ENCODE data around the gene XAGE1B.
"Not testable (repeated sequence)": the region's sequence is repeated elsewhere in the genome, so short reads cannot be mapped to it uniquely, and the experiment has no call there.

The XAGE1B gene

DNA sequence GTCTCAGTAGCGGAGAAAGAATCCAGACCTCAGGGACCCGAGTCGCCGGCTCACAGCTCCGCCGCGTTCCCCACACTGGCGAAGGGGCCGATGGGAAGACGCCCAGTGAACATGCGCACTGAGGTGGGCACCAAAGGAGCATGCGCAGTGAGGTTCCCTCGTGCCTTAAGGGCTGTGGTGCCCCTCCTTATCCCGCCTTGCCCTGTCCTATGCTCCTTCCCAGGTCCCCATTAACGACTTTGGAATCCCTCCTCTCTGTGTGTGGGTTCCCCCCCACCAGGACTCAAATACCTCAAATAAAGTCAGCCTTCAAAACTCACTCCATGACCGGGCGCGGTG is at the start of gene XAGE1B:
Gene XAGE1B (minus strand): TSS at position 77 of the 339 bp plus-strand sequence. CDS start 1,536 bp downstream, outside the sequence.
- DNase-seq, result not testable (repeated sequence)

DNA sequence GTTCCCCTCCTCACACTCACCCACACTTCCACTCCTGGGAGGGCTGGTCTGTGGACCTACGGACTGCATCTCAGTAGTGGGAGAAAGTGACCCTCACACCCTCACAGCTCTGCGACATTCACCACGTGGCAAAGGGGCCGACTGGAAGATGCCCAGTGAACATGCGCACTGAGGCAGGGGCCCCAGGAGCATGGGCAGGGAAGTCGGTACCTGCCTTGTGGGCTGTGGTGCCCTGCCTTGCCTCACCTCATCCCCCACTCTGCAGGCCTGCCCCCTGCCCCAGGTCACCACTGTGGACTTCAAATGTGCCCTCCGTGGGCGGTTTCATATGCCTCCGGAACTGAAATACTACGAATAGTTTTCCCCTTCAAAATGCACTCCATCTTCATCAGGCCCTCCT is 46.2 kb upstream of the XAGE1B start:
- no peak for DNase-seq

DNA sequence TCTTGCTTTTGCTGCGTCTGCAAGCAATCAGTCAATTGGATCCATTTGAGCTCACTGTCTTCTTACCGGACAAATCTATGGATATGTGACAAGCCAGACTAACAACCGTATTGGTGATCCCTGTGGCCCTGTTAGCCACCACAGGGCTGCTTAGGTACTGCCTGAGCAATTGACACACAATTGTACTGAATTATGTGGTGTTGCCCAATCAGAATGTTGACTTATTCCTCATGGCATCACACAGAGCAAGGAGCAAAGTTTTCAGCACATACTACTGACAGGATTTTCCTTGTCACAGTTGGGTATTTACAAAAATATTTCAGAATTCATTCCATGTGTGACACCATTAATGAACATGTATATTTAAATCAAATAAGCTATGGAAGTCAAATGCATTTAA is 41.3 kb upstream of the XAGE1B start:
- DNase-seq, result no peak

GRCh38 chrX:52556741-52557140 is 39.9 kb upstream of the XAGE1B start:
- no peak for DNase-seq

- no peak for DNase-seq
Measured at GRCh38 chrX:52553995-52554642, 37.3 kb upstream of the XAGE1B start.

DNA sequence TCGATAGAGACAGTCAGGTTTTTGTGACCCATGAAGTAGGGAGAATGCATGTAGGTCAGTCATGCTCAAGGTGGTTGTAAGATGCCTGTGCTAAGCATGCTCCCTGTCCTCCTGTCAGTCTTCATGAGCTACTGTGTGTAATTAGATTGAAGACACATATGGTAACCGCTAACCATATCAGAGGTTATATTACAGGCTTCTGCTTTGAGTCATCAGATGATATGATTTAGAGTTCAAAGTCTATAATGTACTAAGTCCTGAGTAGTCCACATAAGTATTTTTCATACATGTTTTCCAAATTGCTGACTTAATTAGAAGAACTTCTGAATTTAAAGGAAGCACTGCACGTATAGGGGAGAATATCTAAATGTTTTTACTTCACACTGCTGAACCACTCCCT is 31.9 kb upstream of the XAGE1B start:
- DNase-seq, result not testable (repeated sequence)

- DNase-seq, result no peak
Measured at GRCh38 chrX:52544147-52544840, 27.4 kb upstream of the XAGE1B start.

- no peak for DNase-seq
Measured at GRCh38 chrX:52542311-52542710, 25.4 kb upstream of the XAGE1B start.

DNA sequence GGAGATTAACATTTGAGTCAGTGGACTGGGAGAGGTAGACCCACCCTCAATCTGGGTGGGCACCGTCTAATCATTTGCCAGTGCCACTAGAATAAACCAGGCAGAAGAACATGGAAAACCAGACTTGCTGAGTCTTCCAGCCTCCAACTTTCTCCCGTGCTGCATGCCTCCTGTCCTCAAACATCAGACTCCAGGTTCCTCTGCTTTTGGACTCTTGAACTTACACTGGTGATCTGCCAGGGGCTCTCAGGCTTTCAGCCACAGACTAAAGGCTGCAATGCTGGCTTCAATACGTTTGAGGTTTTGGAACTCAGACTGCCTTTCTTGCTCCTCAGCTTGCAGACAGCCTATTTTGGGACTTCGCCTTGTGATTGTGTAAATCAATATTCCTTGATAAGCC is 24.2 kb upstream of the XAGE1B start:
- DNase-seq, result not testable (repeated sequence)

DNA sequence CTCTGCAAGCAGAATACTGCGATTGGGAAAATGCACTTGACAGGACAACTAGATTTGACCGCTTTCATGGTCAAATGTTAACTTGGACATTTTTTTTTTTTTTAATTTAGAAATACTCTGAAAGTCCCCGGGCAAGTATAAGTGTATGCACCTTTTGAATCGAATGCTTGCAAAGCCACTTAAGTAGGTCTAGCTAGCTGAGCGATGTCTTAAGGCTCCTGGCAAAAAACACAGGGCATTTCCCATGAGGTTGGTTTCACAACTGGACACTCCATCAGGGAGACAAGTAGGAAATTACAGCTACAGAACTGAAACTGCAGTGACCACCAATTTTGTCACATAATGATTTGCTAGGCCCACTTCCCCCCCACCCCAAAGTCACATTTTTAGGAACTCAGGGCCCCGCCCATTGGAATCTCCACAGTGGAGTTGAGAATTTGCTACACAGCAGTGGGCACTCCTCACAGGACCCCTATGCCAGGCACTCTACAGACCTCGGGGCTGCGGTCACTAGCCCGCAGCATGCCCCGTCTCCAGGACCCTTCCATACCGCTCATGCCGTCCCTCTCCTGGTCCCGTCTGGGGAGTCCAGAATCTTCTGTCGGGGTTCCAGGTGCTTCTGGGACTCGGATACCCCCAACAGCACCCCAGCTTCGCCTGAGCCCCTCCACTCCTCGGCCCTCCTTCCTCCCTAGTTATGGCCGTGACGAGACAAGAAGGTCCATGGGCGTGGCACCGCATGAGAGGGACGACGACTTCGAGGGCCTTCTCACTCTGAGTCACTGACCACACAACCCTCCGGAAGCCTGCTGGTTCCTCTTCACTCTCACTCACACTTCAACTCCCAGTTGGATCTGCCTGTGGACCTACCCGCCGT is 515 bp downstream of the XAGE1B start:
- not testable (repeated sequence) for DNase-seq

- not testable (repeated sequence) for DNase-seq
Measured at GRCh38 chrX:52511126-52511525, 5.7 kb downstream of the XAGE1B start.

- no peak for DNase-seq
Measured at GRCh38 chrX:52509916-52510315, 6.9 kb downstream of the XAGE1B start.

- DNase-seq, result no peak
Measured at GRCh38 chrX:52507331-52507730, 9.5 kb downstream of the XAGE1B start.

GRCh38 chrX:52504551-52504950 is 12.3 kb downstream of the XAGE1B start:
- no peak for DNase-seq

DNA sequence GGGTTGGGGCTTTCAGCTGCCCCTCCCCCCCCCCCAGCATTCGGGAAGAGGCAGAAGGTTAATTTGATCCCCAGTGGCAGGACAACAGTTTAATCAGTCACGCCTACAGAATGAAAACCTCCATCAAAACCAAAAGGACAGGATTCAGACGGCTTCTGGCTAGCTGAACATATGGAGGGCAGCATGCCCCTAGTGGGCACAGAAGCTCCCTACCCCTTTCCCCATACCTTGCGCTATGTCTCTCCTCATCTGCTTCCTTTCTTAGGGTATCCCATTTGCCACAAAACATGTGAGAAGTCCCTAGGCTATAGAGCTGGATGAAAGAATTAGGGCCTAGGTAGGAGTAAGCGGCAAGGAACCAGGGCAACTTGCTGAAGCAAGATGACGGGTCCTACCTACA is 15.5 kb downstream of the XAGE1B start:
- DNase-seq, result not testable (repeated sequence)

GRCh38 chrX:52496419-52496772 is 20.5 kb downstream of the XAGE1B start:
- DNase-seq, result not testable (repeated sequence)

DNA sequence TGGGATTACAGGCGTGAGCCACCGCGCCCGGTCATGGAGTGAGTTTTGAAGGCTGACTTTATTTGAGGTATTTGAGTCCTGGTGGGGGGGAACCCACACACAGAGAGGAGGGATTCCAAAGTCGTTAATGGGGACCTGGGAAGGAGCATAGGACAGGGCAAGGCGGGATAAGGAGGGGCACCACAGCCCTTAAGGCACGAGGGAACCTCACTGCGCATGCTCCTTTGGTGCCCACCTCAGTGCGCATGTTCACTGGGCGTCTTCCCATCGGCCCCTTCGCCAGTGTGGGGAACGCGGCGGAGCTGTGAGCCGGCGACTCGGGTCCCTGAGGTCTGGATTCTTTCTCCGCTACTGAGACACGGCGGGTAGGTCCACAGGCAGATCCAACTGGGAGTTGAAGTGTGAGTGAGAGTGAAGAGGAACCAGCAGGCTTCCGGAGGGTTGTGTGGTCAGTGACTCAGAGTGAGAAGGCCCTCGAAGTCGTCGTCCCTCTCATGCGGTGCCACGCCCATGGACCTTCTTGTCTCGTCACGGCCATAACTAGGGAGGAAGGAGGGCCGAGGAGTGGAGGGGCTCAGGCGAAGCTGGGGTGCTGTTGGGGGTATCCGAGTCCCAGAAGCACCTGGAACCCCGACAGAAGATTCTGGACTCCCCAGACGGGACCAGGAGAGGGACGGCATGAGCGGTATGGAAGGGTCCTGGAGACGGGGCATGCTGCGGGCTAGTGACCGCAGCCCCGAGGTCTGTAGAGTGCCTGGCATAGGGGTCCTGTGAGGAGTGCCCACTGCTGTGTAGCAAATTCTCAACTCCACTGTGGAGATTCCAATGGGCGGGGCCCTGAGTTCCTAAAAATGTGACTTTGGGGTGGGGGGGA is 21.1 kb downstream of the XAGE1B start, which contains the start of gene XAGE1A:
Gene XAGE1A (plus strand): TSS at position 264 of the 874 bp plus-strand sequence. CDS start 1,554 bp downstream, outside the sequence.
- DNase-seq, result not testable (repeated sequence)

- not testable (repeated sequence) for DNase-seq
Measured at GRCh38 chrX:52471301-52471700, 45.6 kb downstream of the XAGE1B start.

Data from NCI-H510A (cell line).